OCI-LY1 (cell line): ENCODE measurements around the gene ARHGAP44.

Experiments used
- H2AFZ ChIP-seq: fragments of 200-600 bp; sonication (generic), shearing (Covaris generic); 2 replicates; pipeline ENCODE4 v1.6.0; 2014; ENCODE audit warnings: antibody characterized with exemption, mild to moderate bottlenecking, low read length
- H3F3A ChIP-seq: fragments of 200-600 bp; sonication (generic), shearing (Covaris generic); 2 replicates; pipeline ENCODE4 v1.6.0; 2014; ENCODE audit warnings: mild to moderate bottlenecking, antibody characterized with exemption, low read length, moderate library complexity; ENCODE audit not compliant: insufficient read depth
- H3K27ac ChIP-seq: fragments of 200-600 bp; sonication (generic); 2 replicates; pipeline ENCODE4 v1.5.1; 2014; ENCODE audit warnings: low read length, mixed run types, mild to moderate bottlenecking, low read depth; ENCODE audit not compliant: poor library complexity, severe bottlenecking
- H3K27me3 ChIP-seq: fragments of 200-600 bp; sonication (generic); 2 replicates; pipeline ENCODE4 v1.6.0; 2014; ENCODE audit warnings: antibody characterized with exemption, mild to moderate bottlenecking, low read length, moderate library complexity; ENCODE audit not compliant: insufficient read depth
- H3K36me3 ChIP-seq: fragments of 200-600 bp; sonication (generic); 2 replicates; pipeline ENCODE4 v1.6.1; 2014; ENCODE audit warnings: mild to moderate bottlenecking, antibody characterized with exemption, low read length, moderate library complexity, mixed read lengths; ENCODE audit not compliant: insufficient read depth
- H3K4me1 ChIP-seq: fragments of 200-600 bp; sonication (generic); 2 replicates; pipeline ENCODE4 v1.5.1; 2014; ENCODE audit warnings: mild to moderate bottlenecking, low read length, moderate library complexity; ENCODE audit not compliant: insufficient read depth, severe bottlenecking
- H3K4me2 ChIP-seq: fragments of 200-600 bp; sonication (generic), shearing (Covaris generic); 2 replicates; pipeline ENCODE4 v1.6.1; 2014; ENCODE audit warnings: low read length
- H3K4me3 ChIP-seq: fragments of 200-600 bp; sonication (generic); 2 replicates; pipeline ENCODE4 v1.5.1; 2014; ENCODE audit warnings: low read length, low read depth, mild to moderate bottlenecking, mixed read lengths; ENCODE audit not compliant: poor library complexity, severe bottlenecking
- H3K79me2 ChIP-seq: fragments of 200-600 bp; shearing (Covaris generic); 2 replicates; pipeline ENCODE4 v1.6.1; 2016; ENCODE audit warnings: mixed run types, low read length, mixed read lengths; ENCODE audit not compliant: insufficient read depth
- H3K9ac ChIP-seq: fragments of 200-600 bp; sonication (generic), shearing (Covaris generic); 2 replicates; pipeline ENCODE4 v1.6.1; 2014; ENCODE audit warnings: mild to moderate bottlenecking, low read length, mixed read lengths
- H3K9me2 ChIP-seq: fragments of 200-600 bp; sonication (generic), shearing (Covaris generic); 2 replicates; pipeline ENCODE4 v1.6.1; 2014; ENCODE audit warnings: low read depth, mild to moderate bottlenecking, low read length, mixed read lengths
- H3K9me3 ChIP-seq: fragments of 200-600 bp; shearing (Covaris generic); 2 replicates; pipeline ENCODE4 v1.6.1; 2014; ENCODE audit warnings: low read length, mixed read lengths
- H4K20me1 ChIP-seq: fragments of 200-600 bp; sonication (generic), shearing (Covaris generic); 2 replicates; pipeline ENCODE4 v1.6.0; 2016; ENCODE audit warnings: mild to moderate bottlenecking, low read length; ENCODE audit not compliant: insufficient read depth
- CTCF ChIP-seq: fragments of 200-600 bp; sonication (generic), shearing (Covaris generic); IDR thresholded peaks from 2 replicates; pipeline ENCODE4 v1.5.1; 2017; ENCODE audit warnings: mild to moderate bottlenecking, antibody characterized with exemption, low read length, moderate library complexity, mixed read lengths
- EZH2 ChIP-seq: fragments of 200-600 bp; sonication (generic), shearing (Covaris generic); IDR thresholded peaks from 2 replicates; pipeline ENCODE4 v1.8.0; 2017; ENCODE audit warnings: borderline replicate concordance, mixed run types, mild to moderate bottlenecking, antibody characterized with exemption, low read length, moderate library complexity, mixed read lengths

ARHGAP44 gene

GRCh38 chr17:13038931-13039665 lies 249.8 kb downstream of the ARHGAP44 start:
- no peaks in the 10 kb centered on the region for H3F3A ChIP-seq

More at GRCh38 chr17:13038931-13039665, 249.8 kb downstream of the ARHGAP44 start:
- Histone ChIP-seq H4K20me1 (no peaks in the 10 kb centered on the region), H3K4me2 (no peak overlapping the region), H3K9me3 (no peaks in the 10 kb centered on the region), H3K4me3 (no peak overlapping the region), H2AFZ (no peak overlapping the region), H3K79me2 (no peaks in the 10 kb centered on the region), H3K27me3 (no peaks in the 10 kb centered on the region), H3K27ac (no peak overlapping the region), H3K4me1 (no peaks in the 10 kb centered on the region), H3K9me2 (no peaks in the 10 kb centered on the region), H3K9ac (no peak overlapping the region), H3K36me3 (no peaks in the 10 kb centered on the region)
- no peak for TF ChIP-seq EZH2
- TF ChIP-seq CTCF: no peak
